ENCODE data around the gene AQP6. TPM values are rescaled to one million over a fixed set of nuclear protein-coding genes. Genes with fewer than 3 reads are reported as not detected.

The AQP6 gene
- total and polyA plus RNA-seq, 2 donors (not counting 3 experiments of a cell fraction or from before 2014, with no cell fraction given): 0.04 TPM; not detected in 1

DNA sequence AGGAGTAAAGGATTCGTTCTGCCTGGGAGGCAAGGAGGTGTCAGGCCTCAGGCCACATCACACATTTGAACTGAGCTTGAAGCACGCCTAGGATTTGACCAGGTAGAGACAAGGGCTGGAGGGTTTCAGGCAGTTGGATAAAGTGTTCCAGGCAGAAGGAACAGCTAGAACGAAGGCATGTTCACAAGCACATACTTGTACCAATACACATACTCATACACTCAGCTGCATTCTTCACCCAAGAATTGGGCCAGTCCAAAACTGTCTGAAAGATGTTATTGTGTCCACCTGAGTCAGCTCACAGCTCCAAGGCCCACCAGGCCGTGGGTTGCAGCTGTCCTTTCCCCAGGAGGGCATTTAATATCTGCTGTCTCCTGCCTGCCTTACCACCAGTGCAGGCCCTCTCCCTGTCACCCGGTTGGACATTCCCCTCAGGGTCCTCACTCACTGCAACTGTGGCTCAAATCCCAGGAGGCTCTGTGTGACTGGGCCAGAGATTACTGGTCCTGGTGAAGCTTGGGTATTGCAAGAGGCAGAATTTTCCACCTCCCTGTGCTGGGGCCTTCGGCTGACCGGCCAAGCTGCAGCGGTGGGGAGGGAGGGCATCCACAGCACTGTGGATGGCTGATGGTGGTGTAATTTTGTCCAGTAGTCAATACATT is 35.0 kb upstream of the AQP6 start:
- POLR2A ChIA-PET: interaction anchor here (1.1 kb wide), 1 partner anchor 15 kb away, joined by 3 read pairs; no protein-coding TSS in a partner anchor
- no peaks in the 10 kb centered on the region for H3K36me3 ChIP-seq (ENCODE audit: control insufficient read depth in 2 of 2, extremely low read depth in 1 of 2, insufficient read depth in 2 of 2, low read length in 2 of 2)
- no peaks in the 10 kb centered on the region for H3K4me1 ChIP-seq (ENCODE audit: control insufficient read depth, extremely low read depth, insufficient read depth, low read length)
- H3K4me2 ChIP-seq (ENCODE audit: insufficient read depth, low read length): no peak overlapping the region
- intact Hi-C loops (cut with micrococcal nuclease) (no loop called here), dilution Hi-C loops (cut with MboI; ENCODE audit: extremely low pct_ligation_motif_present, low sequenced_read_pairs) (no loop called here)
- CTCF ChIA-PET: interaction anchor here (1.6 to 1.7 kb wide), 2 partner anchors 8 to 30 kb away, joined by 6 to 10 read pairs; no protein-coding TSS in a partner anchor
- H3K27ac ChIP-seq (ENCODE audit: insufficient read depth, low read depth, low read length): no peak overlapping the region
- H3K9me1 ChIP-seq (replicated peaks; ENCODE audit: control insufficient read depth, extremely low read depth, insufficient read depth, low read length): no peaks in the 10 kb centered on the region
- FAIRE-seq (no peak), DNase-seq (ENCODE audit: low read depth, low spot score) (no peak)
- no peak for TF ChIP-seq POLR2AphosphoS5 (IDR thresholded peaks at IDR 0.05; ENCODE audit: insufficient read depth, low read depth, low read length)
- no peak for TF ChIP-seq GATA2 (IDR thresholded peaks at IDR 0.05; ENCODE audit: insufficient read depth, insufficient read length, low read depth, low read length)
- TF ChIP-seq POLR2A (IDR thresholded peaks at IDR 0.05; ENCODE audit: low read depth, low read length): no peak
- TF ChIP-seq, protein P1, sequence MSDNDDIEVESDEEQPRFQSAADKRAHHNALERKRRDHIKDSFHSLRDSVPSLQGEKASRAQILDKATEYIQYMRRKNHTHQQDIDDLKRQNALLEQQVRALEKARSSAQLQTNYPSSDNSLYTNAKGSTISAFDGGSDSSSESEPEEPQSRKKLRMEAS (IDR thresholded peaks at IDR 0.05; ENCODE audit: insufficient read depth, insufficient read length): no peak
- TF ChIP-seq EZH2 (IDR thresholded peaks at IDR 0.05; ENCODE audit: borderline replicate concordance, low read depth, low read length, severe bottlenecking): no peak
- TF ChIP-seq, protein P2, sequence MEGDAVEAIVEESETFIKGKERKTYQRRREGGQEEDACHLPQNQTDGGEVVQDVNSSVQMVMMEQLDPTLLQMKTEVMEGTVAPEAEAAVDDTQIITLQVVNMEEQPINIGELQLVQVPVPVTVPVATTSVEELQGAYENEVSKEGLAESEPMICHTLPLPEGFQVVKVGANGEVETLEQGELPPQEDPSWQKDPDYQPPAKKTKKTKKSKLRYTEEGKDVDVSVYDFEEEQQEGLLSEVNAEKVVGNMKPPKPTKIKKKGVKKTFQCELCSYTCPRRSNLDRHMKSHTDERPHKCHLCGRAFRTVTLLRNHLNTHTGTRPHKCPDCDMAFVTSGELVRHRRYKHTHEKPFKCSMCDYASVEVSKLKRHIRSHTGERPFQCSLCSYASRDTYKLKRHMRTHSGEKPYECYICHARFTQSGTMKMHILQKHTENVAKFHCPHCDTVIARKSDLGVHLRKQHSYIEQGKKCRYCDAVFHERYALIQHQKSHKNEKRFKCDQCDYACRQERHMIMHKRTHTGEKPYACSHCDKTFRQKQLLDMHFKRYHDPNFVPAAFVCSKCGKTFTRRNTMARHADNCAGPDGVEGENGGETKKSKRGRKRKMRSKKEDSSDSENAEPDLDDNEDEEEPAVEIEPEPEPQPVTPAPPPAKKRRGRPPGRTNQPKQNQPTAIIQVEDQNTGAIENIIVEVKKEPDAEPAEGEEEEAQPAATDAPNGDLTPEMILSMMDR (IDR thresholded peaks at IDR 0.05; ENCODE audit: extremely low read depth in 1 of 2, insufficient read depth in 1 of 2, low read depth in 1 of 2, low read length in 2 of 2): no peak
- no peak for TF ChIP-seq JUN (IDR thresholded peaks at IDR 0.05; ENCODE audit: borderline replicate concordance, insufficient read depth, insufficient read length, low read depth)
- no peak for TF ChIP-seq MYC (IDR thresholded peaks at IDR 0.05; ENCODE audit: low read depth, low read length)
- no peak for TF ChIP-seq FOS (IDR thresholded peaks at IDR 0.05; ENCODE audit: borderline replicate concordance, insufficient read depth, low read length)
- no peaks in the 10 kb centered on the region for H3K9me3 ChIP-seq (replicated peaks; ENCODE audit: control insufficient read depth, insufficient read depth, low read length)
- H3K79me2 ChIP-seq (ENCODE audit: control insufficient read depth, insufficient read depth, low read length): no peaks in the 10 kb centered on the region
- H3K4me3 ChIP-seq (replicated peaks in 1 of 3; ENCODE audit: insufficient read depth in 1 of 3, low read depth in 1 of 3, low read length in 3 of 3): no peak overlapping the region
- BruUV-seq (replicated peaks): no TSS peak
- H3K9ac ChIP-seq (replicated peaks; ENCODE audit: extremely low read depth, insufficient read depth, low read length): no peak overlapping the region
- H3K27me3 ChIP-seq (ENCODE audit: control insufficient read depth in 2 of 2, insufficient read depth in 2 of 2, low read length in 2 of 2): no peaks in the 10 kb centered on the region
- no peak overlapping the region for H2AFZ ChIP-seq (ENCODE audit: low read depth, low read length)
- no peaks in the 10 kb centered on the region for H4K20me1 ChIP-seq (replicated peaks; ENCODE audit: control insufficient read depth, extremely low read depth, insufficient read depth, low read length)

All from endothelial cell of umbilical vein (primary cell).